Measurements from ENCODE around the gene TMEM132A.

DNA sequence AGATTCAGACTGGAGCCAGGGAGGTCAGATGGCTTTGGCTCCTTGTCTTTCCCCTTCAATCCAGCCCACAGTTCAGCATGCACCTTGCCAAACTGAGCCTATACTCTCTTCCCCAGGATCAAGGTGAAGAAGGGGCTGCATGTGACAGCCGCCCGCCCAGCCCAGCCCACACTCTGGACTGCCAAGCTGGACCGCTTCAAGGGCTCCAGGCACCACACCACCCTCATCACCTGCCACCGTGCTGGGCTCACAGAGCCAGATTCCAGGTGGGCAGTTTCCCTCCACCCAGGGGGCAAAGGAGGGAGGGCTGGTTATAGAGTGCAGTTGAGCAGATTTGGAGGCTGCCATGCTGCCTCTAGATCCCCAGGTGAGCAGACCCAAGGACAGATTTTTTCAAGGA lies 6.1 kb downstream of the TMEM132A start:
- TF ChIP-seq, protein P1, sequence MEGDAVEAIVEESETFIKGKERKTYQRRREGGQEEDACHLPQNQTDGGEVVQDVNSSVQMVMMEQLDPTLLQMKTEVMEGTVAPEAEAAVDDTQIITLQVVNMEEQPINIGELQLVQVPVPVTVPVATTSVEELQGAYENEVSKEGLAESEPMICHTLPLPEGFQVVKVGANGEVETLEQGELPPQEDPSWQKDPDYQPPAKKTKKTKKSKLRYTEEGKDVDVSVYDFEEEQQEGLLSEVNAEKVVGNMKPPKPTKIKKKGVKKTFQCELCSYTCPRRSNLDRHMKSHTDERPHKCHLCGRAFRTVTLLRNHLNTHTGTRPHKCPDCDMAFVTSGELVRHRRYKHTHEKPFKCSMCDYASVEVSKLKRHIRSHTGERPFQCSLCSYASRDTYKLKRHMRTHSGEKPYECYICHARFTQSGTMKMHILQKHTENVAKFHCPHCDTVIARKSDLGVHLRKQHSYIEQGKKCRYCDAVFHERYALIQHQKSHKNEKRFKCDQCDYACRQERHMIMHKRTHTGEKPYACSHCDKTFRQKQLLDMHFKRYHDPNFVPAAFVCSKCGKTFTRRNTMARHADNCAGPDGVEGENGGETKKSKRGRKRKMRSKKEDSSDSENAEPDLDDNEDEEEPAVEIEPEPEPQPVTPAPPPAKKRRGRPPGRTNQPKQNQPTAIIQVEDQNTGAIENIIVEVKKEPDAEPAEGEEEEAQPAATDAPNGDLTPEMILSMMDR (conservative IDR thresholded peaks at IDR 0.05 in 1 of 2, IDR thresholded peaks at IDR 0.05 in 1 of 2; ENCODE audit: low read depth in 1 of 2, low read length in 2 of 2): no peak
- TF ChIP-seq EZH2 (IDR thresholded peaks at IDR 0.05; ENCODE audit: low read length, missing control alignments): no peak
